GM19324 (cell line): ENCODE data around the gene SWT1.

ENCODE experiments used
- ATAC-seq: cut with Tn5 transposase; IDR thresholded peaks from one replicate; pipeline ENCODE4 v1.9.1; 2021; ENCODE audit warnings: mild to moderate bottlenecking, moderate library complexity; ENCODE audit not compliant: unreplicated experiment, low FRiP score

Gene SWT1, protein sequence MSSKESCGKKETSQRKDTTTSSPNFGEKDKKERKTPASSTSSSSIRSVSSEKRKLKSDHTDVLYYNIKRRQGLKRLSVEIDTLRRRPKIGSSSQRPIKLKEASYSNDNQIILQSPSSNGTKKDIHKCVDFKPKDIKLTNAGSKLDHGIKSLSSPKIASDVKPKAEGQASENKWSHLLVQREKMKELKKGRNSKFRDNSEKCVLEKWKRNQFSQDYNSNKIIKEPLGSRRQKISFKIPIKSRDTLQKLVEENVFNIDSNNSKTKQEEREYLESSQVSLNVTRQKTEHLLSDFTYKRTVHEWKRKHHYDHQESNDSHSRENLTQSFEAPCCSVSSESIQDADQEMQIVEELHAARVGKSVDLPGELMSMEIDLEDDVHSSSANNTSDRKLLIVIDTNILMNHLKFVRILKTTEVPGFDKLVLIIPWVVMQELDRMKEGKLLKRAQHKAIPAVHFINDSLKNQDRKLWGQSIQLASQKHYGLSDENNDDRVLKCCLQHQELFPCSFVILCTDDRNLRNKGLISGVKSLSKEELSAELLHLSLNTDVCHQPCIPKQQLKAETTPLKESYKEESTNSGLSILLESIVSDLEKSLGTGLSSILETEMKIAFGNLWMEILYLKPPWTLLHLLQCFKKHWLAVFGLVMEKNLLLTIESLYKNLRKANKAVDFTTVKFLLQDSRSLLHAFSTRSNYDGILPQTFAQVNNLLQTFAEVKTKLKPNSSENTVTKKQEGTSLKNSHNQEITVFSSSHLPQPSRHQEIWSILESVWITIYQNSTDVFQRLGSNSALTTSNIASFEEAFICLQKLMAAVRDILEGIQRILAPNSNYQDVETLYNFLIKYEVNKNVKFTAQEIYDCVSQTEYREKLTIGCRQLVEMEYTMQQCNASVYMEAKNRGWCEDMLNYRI

GRCh38 chr1:185156854-185157598, at the start of gene SWT1, which contains the start of gene TRMT1L:
TSS of gene SWT1 (plus strand) at chr1:185157167. CDS start at chr1:185160842, 3,675 bp downstream.
TSS of gene TRMT1L (minus strand) at chr1:185156953. CDS start at chr1:185156712, 241 bp downstream.
- ATAC-seq = peak; percentile 96

GRCh38 chr1:185108321-185108720, 48.6 kb upstream of the SWT1 start:
- no peak for ATAC-seq

GRCh38 chr1:185110145-185110544, 46.8 kb upstream of the SWT1 start:
- no peak for ATAC-seq

- no peak for ATAC-seq
These were observed 45.1 kb upstream of the SWT1 start for GRCh38 chr1:185111873-185112272.

GRCh38 chr1:185112356-185112755, 44.6 kb upstream of the SWT1 start:
- ATAC-seq = no peak

- ATAC-seq = no peak
These were observed 27.3 kb upstream of the SWT1 start for GRCh38 chr1:185129708-185130107.

- ATAC-seq = no peak
These were observed 24.4 kb upstream of the SWT1 start for GRCh38 chr1:185132534-185132933.

GRCh38 chr1:185137896-185138545, 18.9 kb upstream of the SWT1 start:
- no peak for ATAC-seq

DNA sequence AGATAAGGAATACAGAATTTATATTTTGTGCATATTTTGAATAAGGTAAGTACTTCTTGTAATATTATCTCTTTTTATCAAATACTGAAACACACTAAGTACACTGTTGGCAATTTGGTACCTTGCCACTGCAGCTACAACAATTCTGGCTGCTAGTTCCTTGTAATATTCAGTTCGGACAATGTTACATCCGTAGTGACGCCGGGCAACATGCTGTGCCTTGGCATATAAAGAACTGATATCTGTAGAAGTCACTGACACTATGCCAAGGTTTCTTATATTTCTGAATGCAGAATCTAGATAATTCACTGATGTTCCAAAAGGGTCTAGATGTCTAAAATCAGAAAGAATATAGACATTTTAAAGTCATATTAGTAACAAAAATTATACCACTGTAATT, 17.7 kb upstream of the SWT1 start:
- no peak for ATAC-seq

GRCh38 chr1:185144233-185144632, 12.7 kb upstream of the SWT1 start:
- ATAC-seq = no peak

GRCh38 chr1:185151215-185151614, 5.8 kb upstream of the SWT1 start:
- no peak for ATAC-seq

- no peak for ATAC-seq
These were observed 4.7 kb upstream of the SWT1 start for GRCh38 chr1:185152187-185152767.

DNA sequence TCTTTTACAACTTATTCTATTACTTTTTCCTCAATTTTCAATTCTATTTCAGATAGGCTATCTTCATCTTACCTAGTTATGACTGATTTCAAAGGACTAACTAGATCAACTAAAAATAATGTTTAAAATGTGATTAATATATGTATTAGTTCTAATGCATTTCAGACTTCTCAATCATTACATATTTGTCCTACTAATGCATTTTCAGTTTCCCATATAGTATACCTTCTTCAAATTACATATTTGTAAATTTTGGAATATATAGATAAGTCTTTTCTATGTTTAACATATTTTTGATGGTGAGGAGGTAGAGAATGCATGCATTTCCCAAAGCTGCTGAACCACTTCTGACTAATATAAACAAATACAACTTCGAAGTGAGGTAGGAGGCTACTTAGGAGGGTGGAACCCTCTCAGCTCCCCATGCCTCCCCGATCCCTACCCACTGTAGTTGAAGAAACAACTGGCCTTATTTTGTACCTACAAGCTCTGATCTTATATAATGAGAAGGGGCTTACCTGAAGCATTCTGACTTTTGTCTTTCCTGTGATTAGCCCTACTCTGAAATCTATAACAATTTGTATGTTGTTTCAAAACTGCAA, 2.0 kb upstream of the SWT1 start:
- no peak for ATAC-seq

GRCh38 chr1:185155600-185156287, 1.2 kb upstream of the SWT1 start:
- no peak for ATAC-seq

GRCh38 chr1:185156288-185156853, 596 bp upstream of the SWT1 start:
- ATAC-seq = peak; percentile 36

DNA sequence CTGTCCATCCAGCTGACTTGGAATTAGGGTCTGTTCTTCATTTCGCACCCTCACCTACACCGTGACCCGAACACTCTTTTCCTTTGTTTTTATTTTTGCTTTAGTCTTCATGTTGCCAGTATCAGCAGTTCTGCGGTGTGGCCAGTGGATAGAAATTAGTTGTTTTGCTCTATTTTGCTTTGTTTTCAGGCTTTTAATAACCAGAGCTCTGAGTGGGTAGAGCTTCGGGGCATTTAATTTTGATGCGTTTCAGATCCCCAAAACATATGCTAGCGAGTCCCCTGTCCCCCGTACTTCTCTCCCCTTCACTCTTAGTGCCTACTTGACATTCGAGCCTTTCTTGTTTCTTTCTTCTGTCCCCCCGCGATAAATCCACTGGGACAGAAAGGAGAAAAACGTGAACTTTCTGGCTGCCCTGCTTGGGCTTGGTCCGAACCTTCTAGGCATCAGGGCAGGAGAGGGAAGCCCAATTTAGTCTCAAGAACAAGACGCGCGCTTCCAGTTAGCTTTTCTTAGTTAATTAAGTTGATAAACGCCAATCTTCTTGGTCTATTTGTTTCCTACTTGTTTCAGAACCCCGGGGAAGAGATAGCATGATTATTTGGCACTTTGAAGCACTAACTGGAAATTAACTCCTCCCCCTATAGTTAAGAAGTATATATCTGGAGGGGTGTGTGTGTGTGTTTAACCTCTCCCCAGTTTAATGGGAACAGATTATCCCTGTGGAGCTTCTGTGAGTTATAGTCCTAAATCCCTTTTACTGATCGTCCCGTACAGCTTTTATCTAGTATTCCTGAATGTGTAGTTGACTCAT, 839 bp downstream of the SWT1 start:
- no peak for ATAC-seq

- no peak for ATAC-seq
These were observed 1.8 kb downstream of the SWT1 start for GRCh38 chr1:185158800-185159199.

- no peak for ATAC-seq
These were observed 3.0 kb downstream of the SWT1 start for GRCh38 chr1:185159966-185160365.
